ENCODE data around the gene DDX1.

- TF ChIP-seq, protein P1, sequence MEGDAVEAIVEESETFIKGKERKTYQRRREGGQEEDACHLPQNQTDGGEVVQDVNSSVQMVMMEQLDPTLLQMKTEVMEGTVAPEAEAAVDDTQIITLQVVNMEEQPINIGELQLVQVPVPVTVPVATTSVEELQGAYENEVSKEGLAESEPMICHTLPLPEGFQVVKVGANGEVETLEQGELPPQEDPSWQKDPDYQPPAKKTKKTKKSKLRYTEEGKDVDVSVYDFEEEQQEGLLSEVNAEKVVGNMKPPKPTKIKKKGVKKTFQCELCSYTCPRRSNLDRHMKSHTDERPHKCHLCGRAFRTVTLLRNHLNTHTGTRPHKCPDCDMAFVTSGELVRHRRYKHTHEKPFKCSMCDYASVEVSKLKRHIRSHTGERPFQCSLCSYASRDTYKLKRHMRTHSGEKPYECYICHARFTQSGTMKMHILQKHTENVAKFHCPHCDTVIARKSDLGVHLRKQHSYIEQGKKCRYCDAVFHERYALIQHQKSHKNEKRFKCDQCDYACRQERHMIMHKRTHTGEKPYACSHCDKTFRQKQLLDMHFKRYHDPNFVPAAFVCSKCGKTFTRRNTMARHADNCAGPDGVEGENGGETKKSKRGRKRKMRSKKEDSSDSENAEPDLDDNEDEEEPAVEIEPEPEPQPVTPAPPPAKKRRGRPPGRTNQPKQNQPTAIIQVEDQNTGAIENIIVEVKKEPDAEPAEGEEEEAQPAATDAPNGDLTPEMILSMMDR (optimal IDR thresholded peaks at IDR 0.05 in 1 of 3, IDR thresholded peaks at IDR 0.05 in 1 of 3, conservative IDR thresholded peaks at IDR 0.05 in 1 of 3; ENCODE audit: extremely low read depth in 1 of 3, insufficient read depth in 2 of 3, low read length in 3 of 3) = no peak
- TF ChIP-seq EZH2 (IDR thresholded peaks at IDR 0.05; ENCODE audit: low read length) = no peak
These were observed 59.7 kb downstream of the DDX1 start for GRCh38 chr2:15651367-15651727.

All from keratinocyte (primary cell).